HG02884 (cell line): Measurements from ENCODE around the gene SMPD3.
A peak's percentile ranks its signal among the peaks of the same experiment; 100 is the strongest.
"Not testable (repeated sequence)": the region's sequence is repeated elsewhere in the genome, so short reads cannot be mapped to it uniquely, and the experiment has no call there.

ENCODE experiments used
- ATAC-seq: cut with Tn5 transposase; IDR thresholded peaks from one replicate; pipeline ENCODE4 v1.9.1; 2021; ENCODE audit warnings: mild to moderate bottlenecking, moderate library complexity; ENCODE audit not compliant: unreplicated experiment

The SMPD3 gene

DNA sequence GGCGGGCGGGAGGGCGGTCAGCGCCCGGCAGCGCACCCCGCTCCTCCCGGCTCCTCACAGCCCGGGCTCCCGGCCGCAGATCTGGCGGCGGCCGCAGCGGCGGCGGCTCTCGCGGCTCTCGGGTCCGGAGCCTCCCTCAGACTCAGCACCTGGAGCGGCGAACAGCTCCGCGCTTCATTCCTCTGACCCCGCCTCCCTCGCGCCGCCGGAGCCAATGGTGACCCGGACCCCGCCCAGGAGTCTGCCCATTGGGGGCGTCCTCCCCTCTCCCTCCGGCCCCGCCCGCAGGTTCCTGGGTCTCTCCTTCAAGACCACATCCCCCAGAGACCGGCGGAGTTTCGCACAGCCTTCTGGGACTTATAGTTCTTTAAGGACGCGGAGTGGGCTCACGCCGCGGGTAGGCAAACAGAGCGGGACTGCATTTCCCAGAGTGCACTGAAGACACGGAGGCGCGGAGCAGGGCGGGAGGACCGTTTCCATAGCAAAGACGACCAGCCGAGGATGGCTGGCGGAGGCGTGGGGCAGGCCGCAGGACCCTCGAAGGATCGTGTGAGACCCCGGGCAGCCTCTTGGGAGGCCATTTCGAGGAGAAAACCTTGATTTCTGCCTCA, at the start of gene SMPD3:
Gene SMPD3, minus strand, starts transcription at position 149 of the 611 bp plus-strand sequence. CDS start 76,327 bp downstream, outside the sequence.
- ATAC-seq: peak; percentile 87

DNA sequence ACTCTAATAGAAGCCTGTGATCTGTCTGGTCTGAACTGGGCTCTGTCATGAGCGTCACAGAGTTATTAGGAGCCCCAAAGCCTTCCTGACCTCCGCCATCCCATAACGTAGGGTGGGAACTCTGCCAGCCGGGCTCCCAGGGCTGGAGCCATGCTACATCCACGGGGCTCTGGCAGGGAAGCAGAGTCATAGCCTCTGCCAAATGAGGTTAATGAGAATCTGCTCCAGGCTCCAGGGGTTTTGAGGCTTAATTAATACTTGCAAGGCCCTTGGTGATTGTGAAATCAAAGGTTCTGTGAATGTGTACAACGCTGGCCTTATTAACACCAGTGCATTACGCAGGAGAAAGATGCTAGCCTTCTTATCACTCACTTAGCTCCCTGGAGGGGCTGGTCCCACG, 48.4 kb upstream of the SMPD3 start:
- no peak for ATAC-seq

DNA sequence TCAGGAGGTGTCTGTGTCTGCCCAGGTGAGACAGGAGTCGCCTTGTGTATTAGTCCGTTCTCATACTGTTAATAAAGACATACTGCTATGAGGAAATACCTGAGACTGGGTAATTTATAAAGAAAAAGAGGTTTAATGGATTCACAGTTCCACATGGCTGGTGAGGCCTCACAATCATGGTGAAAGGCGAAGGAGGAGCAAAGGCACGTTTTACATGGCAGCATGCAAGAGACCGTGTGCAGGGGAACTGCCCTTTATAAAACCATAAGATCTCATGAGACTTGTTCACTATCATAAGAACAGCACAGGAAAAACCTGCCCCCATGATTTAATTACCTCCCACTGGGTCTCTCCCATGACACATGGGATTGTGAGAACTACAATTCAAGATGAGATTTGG, 46.0 kb upstream of the SMPD3 start:
- not testable (repeated sequence) for ATAC-seq

DNA sequence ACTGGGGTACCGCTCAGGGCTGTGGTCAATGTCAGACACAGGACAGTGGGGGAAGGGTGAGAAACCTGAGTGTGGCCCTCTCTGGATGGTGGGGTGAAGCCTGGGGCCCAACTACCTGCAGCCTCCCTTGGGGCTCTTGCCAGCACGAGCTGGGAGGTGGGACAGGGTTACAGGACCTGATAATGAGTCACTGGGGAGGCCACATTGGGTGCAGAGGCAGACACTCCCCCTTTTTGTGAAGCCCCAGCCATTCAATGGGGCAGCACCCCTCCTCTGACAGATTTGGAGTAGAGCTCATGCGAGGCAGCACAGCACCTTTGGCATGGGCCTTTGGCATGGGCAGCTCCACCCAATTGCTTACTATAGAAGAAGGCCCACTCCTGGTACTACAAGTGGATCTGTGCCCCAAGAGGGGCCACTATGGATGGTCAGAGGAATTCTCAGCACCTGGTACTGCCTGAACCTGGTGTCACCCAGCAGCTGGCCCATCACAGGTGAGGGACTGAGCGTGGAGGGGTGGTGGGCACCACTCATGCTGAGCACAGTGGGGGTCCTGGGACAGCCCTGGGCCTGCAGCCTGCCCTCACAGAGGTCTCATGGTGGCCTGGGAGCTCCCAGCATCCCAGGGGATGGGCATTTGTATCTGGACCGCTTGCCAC, 45.2 kb upstream of the SMPD3 start:
- no peak for ATAC-seq

DNA sequence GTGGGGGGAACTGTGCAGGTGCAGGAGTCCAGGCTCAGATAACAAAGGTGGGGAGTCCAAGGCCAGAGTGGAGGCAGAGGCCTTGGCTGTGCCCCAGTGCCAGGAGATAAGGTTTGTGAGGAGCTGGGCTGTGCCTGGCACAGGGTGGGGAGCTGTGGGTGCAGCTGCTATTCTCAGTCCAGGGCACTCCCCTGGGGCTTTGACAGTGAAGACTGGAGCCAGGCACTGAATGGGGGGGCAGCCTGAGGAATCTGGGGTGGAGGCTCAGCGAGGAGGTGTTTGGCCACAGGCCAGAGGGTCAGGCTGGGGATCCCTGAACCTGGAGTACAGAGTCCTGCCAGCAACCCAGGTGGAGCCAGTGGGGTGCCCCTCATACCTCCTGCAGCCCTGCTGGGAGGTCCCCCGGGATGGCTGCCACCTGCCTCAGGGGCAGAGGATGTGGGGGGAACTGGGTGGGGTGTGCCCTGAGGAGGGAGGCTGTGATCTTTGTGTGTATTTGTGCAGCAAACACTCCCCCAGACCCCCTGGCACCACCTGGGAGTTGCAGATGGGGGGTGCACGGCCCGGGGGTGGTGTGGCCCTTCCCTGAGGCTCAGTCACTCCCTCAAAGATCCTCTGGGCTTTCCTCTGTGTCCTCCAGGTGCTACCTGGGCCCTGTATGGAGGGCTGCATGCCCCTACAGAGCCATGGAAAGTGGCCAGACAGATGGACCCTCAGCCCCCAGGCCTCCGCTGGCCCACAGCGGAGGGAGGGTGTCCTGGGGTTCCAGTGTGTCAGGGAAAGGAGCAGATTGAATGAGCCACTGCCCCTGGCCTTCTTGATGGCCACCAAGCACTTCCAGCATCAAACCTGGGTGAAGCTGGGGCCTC, 44.5 kb upstream of the SMPD3 start:
- no peak for ATAC-seq

DNA sequence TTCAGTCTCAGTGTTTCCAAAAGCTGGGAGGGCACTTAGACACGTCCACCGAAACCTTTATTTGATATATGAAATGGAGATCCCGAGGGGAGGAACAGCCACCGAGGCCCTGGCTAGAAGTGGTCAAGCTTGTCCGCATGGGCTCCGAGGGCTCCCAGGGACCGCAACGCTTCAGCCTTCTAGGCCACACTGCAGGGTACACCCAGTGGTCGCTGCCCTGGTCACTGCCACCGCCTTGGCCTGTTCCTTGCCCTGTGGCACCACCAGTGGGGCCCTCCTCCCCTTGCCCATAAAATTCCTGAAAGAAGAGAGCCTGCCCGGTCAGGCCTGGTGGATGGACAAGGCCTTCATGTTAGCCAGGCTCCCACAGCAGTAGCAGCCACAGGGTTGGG, 43.8 kb upstream of the SMPD3 start:
- ATAC-seq: no peak

DNA sequence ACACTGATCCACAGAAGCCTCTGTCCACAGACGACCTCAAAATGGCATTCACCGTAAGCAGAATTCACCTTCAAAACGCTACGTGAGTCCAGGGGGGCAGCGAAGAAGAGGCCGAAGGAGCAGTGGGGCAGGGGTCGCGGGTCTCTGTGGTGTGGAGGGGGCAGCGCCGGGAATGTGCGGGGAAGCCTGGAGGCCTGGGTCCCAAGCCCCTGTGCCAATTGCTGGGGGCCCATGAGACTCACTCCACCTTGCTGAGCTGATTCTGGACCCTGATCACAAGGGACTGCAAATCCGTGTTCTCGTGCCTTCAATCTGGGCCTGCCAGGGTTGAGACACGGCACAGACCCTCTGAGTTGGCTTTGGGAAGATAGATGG, 43.3 kb upstream of the SMPD3 start:
- no peak for ATAC-seq

DNA sequence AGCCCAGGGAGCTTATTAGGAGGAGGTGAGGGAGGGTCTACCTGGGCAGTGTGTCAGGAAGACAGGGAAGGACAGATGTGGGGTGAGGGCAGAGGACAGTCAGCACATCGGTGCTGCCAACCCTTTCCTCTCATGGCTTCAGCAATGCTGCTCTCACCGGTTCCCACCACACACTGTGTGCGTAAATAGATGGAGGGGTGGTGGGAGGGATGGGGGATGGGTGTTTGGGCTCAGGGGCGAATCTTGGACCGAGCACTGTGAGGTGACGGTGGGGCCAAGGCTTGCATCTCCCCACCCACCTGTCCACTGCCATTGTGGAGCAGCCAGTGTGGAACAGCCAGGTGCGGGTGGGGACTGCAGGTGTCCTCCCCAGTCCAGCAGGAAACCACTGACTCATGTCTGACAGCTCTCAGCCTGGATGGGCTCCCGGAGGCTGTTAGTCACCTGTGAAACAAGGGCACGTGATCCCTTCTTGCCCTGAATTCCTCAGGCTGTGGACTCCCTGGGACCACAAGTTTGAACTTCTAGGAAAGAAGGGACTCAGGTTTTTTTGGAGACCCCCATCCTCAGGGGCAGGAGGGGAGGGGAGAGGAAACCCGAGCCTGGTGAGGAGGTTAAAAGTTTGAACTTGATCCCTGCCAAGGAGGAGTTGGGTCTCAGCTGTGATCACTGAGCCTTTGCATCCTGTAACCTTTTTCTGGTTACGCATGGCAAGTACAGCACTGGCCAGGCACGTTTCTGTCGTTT, 42.7 kb upstream of the SMPD3 start:
- no peak for ATAC-seq

DNA sequence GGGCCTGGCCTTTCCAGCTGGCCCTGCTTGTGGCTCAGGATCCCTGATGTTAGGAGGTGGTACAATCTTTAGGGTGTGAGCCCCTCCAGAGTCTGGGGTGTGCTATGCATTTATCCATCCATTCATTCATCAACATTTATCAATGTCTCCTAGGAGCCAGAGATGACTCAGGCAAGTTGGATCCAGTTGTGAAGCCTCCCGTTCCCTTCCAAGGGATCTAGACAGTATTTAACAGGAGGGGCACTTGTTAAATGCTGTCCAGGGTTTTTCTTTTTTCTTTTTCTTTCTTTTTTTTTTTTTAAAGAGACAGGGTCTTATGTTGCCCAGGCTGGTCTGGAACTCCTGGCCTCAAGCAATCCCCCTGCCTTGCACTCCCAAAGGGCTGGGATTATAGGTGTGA, 42.0 kb upstream of the SMPD3 start:
- ATAC-seq: no peak

DNA sequence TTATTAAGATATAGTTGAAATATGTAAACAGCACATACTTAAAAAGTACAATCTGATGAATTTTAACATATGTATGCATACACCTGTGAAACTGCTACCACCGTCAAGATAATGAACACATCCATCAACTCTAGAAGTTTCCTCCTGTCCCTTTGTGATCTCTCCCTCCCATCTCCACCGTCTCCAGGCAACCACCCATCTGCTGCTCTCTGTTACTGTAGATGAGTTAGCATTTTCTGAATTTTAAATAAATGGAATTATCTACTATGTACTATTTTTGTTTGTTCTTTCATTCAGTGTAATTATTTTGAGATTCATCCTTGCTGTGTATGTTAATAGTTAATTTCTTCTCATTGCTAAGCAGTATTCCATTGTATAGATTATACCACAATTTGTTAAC, 40.2 kb upstream of the SMPD3 start:
- no peak for ATAC-seq

DNA sequence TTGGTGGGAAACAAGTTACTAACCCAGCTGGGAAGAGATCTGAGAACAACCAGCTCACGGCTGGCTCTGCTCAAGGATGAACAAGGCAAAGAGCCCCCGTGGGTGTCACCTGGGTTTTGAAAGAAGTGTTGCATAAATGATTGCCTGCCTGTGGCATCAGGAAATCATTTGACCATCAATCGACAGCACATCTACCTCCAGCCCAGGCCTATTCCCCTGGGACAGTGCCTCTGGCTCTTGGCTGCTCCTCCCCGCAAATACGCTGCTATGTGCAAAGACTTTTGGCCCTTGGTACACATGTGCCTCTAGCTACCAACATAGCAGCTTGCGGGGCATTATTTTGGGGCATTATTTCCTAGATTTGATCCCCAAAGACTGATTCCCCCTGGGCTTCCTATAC, 39.4 kb upstream of the SMPD3 start:
- ATAC-seq: no peak

DNA sequence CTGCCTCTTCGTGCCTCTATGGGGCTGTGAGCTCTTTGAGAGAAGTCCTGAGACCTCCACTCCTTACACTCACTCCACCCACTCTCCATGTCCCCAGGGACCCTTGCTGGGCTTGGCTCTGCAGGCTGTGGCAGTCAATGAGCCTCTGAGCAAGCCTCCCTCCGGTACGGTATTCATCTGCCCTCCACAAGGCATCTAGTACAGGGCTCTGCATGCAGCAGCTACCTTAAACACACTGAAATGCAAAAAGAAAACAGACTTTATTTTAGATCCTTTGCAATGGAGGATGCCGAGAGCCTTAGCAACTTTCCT, 38.9 kb upstream of the SMPD3 start:
- ATAC-seq: no peak

DNA sequence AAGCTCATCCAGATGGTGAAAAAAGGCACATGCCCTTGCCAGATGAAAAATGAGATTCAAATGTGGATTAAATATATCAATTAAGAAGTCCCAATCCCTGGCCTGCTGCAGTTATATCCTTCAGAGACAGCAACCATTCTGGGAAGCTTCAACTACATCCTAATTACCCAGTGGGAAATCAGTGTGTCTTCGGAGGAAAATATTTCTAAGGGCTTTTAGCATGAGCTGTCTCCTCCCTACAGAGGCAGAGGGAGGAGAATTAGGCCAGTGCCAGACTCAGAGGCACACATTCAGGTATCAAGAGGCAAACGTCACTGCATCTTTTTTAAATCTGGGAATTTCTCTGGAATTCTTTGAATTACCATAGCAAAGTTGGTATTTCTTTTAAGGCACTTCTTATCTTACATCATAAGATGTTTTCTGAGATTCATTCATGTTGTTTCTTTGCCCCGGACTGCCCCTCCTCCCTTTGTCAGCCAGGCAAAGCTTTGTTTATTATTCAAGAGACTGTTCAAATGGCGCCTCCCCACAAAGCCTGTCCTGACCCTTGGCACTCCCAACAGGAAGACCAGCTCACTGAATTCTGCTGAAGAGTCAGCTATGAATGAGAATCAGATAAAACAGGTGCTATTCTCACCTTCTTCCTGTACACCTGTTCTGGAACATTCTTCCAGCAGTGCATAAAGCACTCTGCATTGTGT, 38.3 kb upstream of the SMPD3 start:
- ATAC-seq: no peak

DNA sequence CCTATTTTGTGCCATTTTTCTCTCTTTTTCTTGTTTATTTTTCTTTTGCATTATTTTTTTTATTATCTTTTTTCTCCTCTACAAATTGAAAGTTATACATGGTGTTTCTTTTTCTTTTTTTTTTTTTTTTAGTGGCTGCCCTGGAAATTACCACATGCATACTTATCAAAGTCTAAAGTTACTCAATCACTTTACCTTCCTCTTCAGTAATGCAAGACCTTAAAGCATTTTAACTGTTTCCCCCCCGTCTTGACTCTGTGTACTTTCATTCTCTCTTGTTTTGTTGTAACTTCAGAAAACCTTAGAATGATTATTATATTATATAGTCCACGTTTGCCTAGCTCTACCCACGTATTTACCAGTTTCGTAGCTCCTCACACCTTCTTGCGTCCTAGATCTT, 33.3 kb upstream of the SMPD3 start:
- ATAC-seq: no peak

DNA sequence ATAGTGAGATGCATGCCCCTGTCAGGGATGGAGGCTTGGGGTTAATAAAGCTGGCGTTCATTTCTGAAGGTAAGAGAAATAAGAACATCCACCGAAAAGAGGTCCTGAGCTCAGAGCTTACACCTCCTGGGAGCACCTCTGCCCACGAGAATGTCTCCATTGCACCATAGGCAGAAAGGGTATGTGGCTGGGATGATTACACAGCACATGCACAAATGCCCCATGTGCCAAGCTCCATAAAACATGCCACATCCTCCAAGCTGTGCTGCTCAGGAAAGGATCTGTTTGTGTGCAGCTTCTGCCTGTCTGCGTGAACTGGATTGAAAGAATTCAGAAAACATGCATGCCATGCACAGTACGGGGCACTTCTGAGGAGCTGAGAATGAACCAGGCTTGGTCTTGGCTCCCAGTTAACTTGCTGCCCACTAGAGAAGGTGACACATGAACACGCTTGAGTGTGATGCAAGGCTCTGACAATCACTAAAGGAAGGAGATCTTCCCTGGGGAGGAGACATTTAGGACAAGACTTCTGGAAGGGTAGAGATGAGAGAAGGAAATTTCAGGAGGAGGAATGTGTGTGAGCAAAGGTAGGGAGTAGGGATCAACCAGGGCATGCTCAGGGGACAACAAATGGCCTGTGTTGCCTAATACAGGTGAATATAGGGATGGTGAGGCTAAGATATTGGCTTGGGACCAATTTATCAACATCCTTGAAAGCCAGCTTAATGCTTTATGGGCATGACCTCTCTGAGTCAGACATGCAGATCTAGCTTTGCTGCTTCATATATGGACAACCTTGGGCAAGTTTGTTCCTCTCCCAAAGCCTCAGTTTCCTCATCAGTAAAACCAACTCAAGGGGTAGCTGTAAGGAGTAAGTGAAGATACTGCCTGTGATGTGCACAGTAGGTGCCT, 32.0 kb upstream of the SMPD3 start:
- ATAC-seq: no peak

DNA sequence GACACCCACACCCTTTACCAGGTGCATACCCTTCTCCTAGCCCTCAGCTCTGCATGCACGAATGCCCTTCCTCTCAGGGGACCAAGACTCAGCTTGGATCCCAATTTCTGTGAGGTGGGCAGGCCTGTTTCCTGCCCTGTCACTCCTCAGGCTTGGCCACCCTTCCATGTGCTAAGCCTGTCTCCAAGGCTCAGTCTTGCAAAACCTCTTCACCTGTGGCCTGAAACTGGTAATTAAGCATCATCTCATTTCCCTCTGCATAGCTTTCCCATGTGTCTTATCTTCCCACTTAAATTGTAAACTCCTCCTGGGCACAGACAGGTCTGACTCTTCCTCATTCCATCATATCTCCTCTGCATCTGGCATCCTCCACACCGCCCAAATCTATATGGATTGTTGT, 31.0 kb upstream of the SMPD3 start:
- ATAC-seq: no peak

DNA sequence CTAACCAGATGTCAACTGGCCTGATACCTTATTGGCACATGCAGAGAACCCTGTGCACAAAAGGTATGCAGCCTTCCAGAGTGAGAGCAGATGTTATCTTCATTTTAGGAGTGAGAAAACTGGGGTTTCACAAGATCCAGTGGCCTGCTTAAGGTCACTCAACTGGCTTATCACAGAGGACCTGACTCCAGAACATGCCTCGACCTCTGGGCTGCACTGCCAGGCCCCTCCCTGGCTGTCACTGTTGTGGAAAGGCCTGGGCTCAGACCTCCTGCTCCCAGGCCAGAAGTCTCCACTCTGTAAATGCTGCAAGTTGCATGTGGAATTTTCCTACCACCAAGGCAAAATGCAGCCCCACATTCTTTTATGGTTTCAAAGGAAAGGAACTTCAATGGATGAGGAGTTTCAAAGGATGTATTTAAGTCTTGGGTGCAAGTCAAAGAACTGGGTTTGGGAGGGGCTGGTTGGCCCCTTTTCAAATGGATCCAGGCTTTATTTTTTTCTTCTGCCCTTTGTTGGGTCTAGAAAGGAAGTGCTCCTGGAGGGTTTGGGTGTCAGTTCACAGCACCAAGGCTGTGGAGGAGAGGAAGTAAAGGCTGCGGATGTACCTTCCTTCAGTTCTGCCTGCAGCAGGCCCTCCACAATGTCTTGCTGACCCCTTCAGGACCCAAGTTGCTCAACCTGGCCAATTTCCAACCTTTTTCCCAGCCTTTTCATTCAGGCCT, 30.4 kb upstream of the SMPD3 start:
- no peak for ATAC-seq

DNA sequence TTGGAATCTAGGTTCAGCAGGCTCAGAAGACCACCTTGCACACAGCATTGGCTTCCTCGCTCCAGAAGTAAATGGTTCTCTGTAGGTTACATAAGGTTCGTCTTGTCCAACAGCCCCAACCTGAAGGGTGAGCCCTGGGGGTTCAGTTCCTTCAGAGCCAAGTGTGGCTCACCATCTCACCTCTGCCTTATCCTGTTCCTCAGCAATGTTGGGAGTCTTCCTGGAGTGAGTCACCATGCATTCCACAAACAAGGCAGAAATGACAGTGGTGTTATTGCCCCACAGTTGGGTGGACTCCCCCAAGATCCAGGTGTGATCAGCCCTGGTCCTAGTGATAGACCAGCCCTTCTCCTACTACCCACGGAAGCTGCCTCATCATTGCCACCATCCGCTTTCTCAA, 26.8 kb upstream of the SMPD3 start:
- ATAC-seq: no peak

DNA sequence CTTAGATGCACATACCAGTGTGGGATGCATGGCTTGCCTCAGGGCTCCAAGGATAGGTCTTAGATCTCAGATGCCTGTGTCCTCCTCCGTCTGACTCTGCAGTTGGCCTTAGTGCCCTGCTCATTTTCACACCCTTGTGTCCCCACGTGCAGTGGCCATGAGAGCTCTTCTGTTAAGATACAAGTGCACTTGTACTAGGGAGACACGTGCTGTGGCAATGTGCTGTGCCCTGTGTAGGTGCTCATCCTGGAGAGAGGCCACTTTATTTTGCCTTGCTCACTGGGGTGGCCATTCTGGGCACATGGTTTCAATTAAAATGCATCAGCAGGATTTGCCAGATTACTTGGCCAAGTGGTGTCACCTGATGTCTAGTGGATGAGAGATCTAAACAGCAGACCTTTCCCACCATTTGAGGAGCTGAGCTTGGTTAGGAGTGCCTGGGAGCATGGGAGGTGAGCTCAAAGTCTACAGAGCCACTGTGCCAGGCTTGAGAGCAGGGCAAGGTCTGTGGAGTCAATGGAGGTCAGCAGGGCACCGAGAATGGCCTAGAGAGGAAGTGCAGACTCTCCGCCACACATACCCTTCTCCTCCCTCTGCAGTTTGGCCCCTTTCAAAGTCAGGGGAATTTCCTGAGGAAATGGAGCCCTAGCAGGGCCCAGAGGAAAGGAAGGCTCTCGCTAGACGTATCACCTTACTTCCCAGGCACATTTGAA, 25.2 kb upstream of the SMPD3 start:
- ATAC-seq: no peak
